DOHH2 (cell line): ENCODE data around the gene NAT9.
A peak's percentile ranks its signal among the peaks of the same experiment; 100 is the strongest.

Source experiments
- H3F3A ChIP-seq: fragments of 200-600 bp; sonication (generic), shearing (Covaris generic); 2 replicates; pipeline ENCODE4 v1.6.0; 2016; ENCODE audit warnings: antibody characterized with exemption, mild to moderate bottlenecking; ENCODE audit not compliant: control insufficient read depth, insufficient read depth
- H3K27ac ChIP-seq: fragments of 200-600 bp; sonication (generic); 2 replicates; pipeline ENCODE4 v1.5.1; 2014; ENCODE audit warnings: low read depth, mild to moderate bottlenecking, low read length, moderate library complexity
- H3K27me3 ChIP-seq: fragments of 200-600 bp; sonication (generic); 2 replicates; pipeline ENCODE4 v1.6.1; 2014; ENCODE audit warnings: mild to moderate bottlenecking, low read length, mixed read lengths; ENCODE audit not compliant: control insufficient read depth
- H3K36me3 ChIP-seq: fragments of 200-600 bp; sonication (generic); 2 replicates; pipeline ENCODE4 v1.6.1; 2014; ENCODE audit warnings: mild to moderate bottlenecking, low read length, moderate library complexity, mixed read lengths; ENCODE audit not compliant: control insufficient read depth
- H3K4me1 ChIP-seq: fragments of 200-600 bp; sonication (generic); 2 replicates; pipeline ENCODE4 v1.6.1; 2014; ENCODE audit warnings: mild to moderate bottlenecking, low read length, mixed read lengths; ENCODE audit not compliant: control insufficient read depth
- H3K4me2 ChIP-seq: fragments of 200-600 bp; sonication (generic); 2 replicates; pipeline ENCODE4 v1.6.0; 2014; ENCODE audit warnings: mild to moderate bottlenecking, low read length, moderate library complexity
- H3K4me3 ChIP-seq: fragments of 200-600 bp; sonication (generic); 2 replicates; pipeline ENCODE4 v1.5.1; 2014; ENCODE audit warnings: mild to moderate bottlenecking, low read length, mixed read lengths
- H3K79me2 ChIP-seq: fragments of 200-600 bp; sonication (generic); 2 replicates; pipeline ENCODE4 v1.6.1; 2014; ENCODE audit warnings: mild to moderate bottlenecking, low read length, mixed read lengths; ENCODE audit not compliant: control insufficient read depth
- H3K9me2 ChIP-seq: fragments of 200-600 bp; sonication (generic); replicated peaks from 2 replicates; pipeline ENCODE4 v1.6.1; 2014; ENCODE audit warnings: mild to moderate bottlenecking, low read length, mixed read lengths; ENCODE audit not compliant: control insufficient read depth
- H3K9me3 ChIP-seq: fragments of 200-600 bp; sonication (generic); 2 replicates; pipeline ENCODE4 v1.6.1; 2014; ENCODE audit warnings: antibody characterized with exemption, low read length, mixed read lengths; ENCODE audit not compliant: control insufficient read depth, insufficient read depth
- H4K20me1 ChIP-seq: fragments of 200-600 bp; sonication (generic); 2 replicates; pipeline ENCODE4 v1.6.0; 2014; ENCODE audit warnings: low read depth, mild to moderate bottlenecking, antibody characterized with exemption, low read length, moderate library complexity; ENCODE audit not compliant: control insufficient read depth, insufficient read depth
- CTCF ChIP-seq: fragments of 200-600 bp; sonication (generic); IDR thresholded peaks from one replicate; pipeline ENCODE4 v1.5.1; 2014; ENCODE audit warnings: antibody characterized with exemption, mild to moderate bottlenecking, low read depth, low read length; ENCODE audit not compliant: poor library complexity, severe bottlenecking
- EZH2phosphoT487 ChIP-seq: fragments of 200-600 bp; sonication (generic); IDR thresholded peaks from 2 replicates; pipeline ENCODE4 v1.6.1; 2017; ENCODE audit warnings: borderline replicate concordance, mild to moderate bottlenecking, antibody characterized with exemption, low read length, moderate library complexity, mixed read lengths

NAT9 gene

GRCh38 chr17:74752415-74752814 lies 23.7 kb downstream of the NAT9 start:
- TF ChIP-seq EZH2phosphoT487, result no peak
- no peak for TF ChIP-seq CTCF
- peaks cover 69% of the 10 kb centered on the region for H3K79me2 ChIP-seq
- no peak overlapping the region for H3K4me3 ChIP-seq
- no peak overlapping the region for H3K27ac ChIP-seq
- H3K36me3 ChIP-seq, result peaks cover 6% of the 10 kb centered on the region
- no peaks in the 10 kb centered on the region for H3F3A ChIP-seq
- peaks cover 27% of the 10 kb centered on the region for H4K20me1 ChIP-seq
- H3K4me1 ChIP-seq, result peaks cover 28% of the 10 kb centered on the region
- H3K27me3 ChIP-seq, result no peaks in the 10 kb centered on the region
- no peak overlapping the region for H3K4me2 ChIP-seq
- no peaks in the 10 kb centered on the region for H3K9me2 ChIP-seq
- H3K9me3 ChIP-seq, result no peaks in the 10 kb centered on the region

GRCh38 chr17:74750327-74751069 lies 25.6 kb downstream of the NAT9 start:
- TF ChIP-seq EZH2phosphoT487, result no peak
- TF ChIP-seq CTCF, result no peak
- no peaks in the 10 kb centered on the region for H3K9me2 ChIP-seq
- H3K4me2 ChIP-seq, result peak overlapping the region; percentile 74
- H3K27ac ChIP-seq, result no peak overlapping the region
- H3K36me3 ChIP-seq, result peaks cover 6% of the 10 kb centered on the region
- no peaks in the 10 kb centered on the region for H3K9me3 ChIP-seq
- no peaks in the 10 kb centered on the region; the same call in 1 of the 2 replicates for H3F3A ChIP-seq
- peaks cover 22% of the 10 kb centered on the region for H4K20me1 ChIP-seq
- H3K4me3 ChIP-seq, result peak overlapping the region; percentile 88
- peaks cover 57% of the 10 kb centered on the region for H3K79me2 ChIP-seq
- H3K27me3 ChIP-seq, result no peaks in the 10 kb centered on the region
- H3K4me1 ChIP-seq, result peaks cover 25% of the 10 kb centered on the region

- Histone ChIP-seq H3K4me2 (peak overlapping the region; percentile 74), H3K79me2 (peaks cover 52% of the 10 kb centered on the region)
Measured at GRCh38 chr17:74750039-74750326, 26.2 kb downstream of the NAT9 start.

More at GRCh38 chr17:74750039-74750326, 26.2 kb downstream of the NAT9 start:
- Histone ChIP-seq H3K9me2 (no peaks in the 10 kb centered on the region), H3F3A (no peaks in the 10 kb centered on the region; the same call in 1 of the 2 replicates), H3K27me3 (no peaks in the 10 kb centered on the region), H3K27ac (no peak overlapping the region), H3K9me3 (no peaks in the 10 kb centered on the region), H4K20me1 (peaks cover 18% of the 10 kb centered on the region), H3K4me1 (peaks cover 26% of the 10 kb centered on the region), H3K36me3 (peaks cover 6% of the 10 kb centered on the region), H3K4me3 (peak overlapping the region; percentile 88)
- TF ChIP-seq EZH2phosphoT487, result no peak
- TF ChIP-seq CTCF, result no peak
